Panc1 (cell line): Measurements from ENCODE around the gene STK4. TPM values are rescaled to one million over a fixed set of nuclear protein-coding genes. Genes with fewer than 3 reads are reported as not detected.

Experiments
- ATAC-seq: fragments of 200-7000 bp; cut with Tn5 transposase; 2 replicates; pipeline ENCODE4 v1.9.1; 2020; ENCODE audit warnings: mild to moderate bottlenecking, moderate library complexity
- BruUV-seq: library from RNA; stranded (reverse); fragments of 400-500 nt; replicated peaks from 2 replicates; lab custom pipeline; 2021; lab: Mats Ljungman, UMichigan
- CTCF ChIA-PET: fragments of 300-600 bp; sonication (Branson Sonifier 250); formaldehyde crosslinking; loops from one replicate; lab custom pipeline; 2022; ENCODE audit warnings: antibody characterized with exemption; lab: Charles Lee
- POLR2A ChIA-PET: fragments of 300-600 bp; sonication (Branson Sonifier 250); formaldehyde crosslinking; loops from one replicate; lab custom pipeline; 2022; ENCODE audit warnings: antibody characterized with exemption; lab: Charles Lee
- DNase-seq: peaks from one replicate; pipeline ENCODE4 v3.0.0-alpha.2; 2010; ENCODE audit warnings: low read depth, low spot score
- H3K27ac ChIP-seq: 2 replicates; pipeline ENCODE4 v1.5.1; 2011; ENCODE audit warnings: mild to moderate bottlenecking, low read length, inconsistent platforms
- H3K27me3 ChIP-seq: fragments of 200-500 bp; sonication (Bioruptor generic); 2 replicates; pipeline ENCODE4 v1.6.0; 2014; ENCODE audit warnings: low read length, inconsistent platforms; ENCODE audit not compliant: control insufficient read depth, insufficient read depth
- H3K36me3 ChIP-seq: fragments of 200-500 bp; sonication (Bioruptor generic); 2 replicates; pipeline ENCODE4 v1.5.1; 2014; ENCODE audit warnings: inconsistent platforms, mild to moderate bottlenecking, low read length, moderate library complexity; ENCODE audit not compliant: control insufficient read depth, insufficient read depth
- H3K4me1 ChIP-seq: 2 replicates; pipeline ENCODE4 v1.5.1; 2011; ENCODE audit warnings: inconsistent platforms, mild to moderate bottlenecking, low read length, moderate library complexity; ENCODE audit not compliant: control insufficient read depth, insufficient read depth
- H3K4me3 ChIP-seq, 2 experiments: 2 replicates each; pipeline ENCODE4 v1.5.1; 2011 to 2012; ENCODE audit warnings: low read depth in 2 of 2, low read length in 2 of 2, mild to moderate bottlenecking in 2 of 2, inconsistent platforms in 1 of 2, moderate library complexity in 1 of 2
- H3K9me3 ChIP-seq: fragments of 200-500 bp; sonication (Bioruptor generic); 2 replicates; pipeline ENCODE4 v1.5.1; 2014; ENCODE audit warnings: low read depth, mild to moderate bottlenecking, inconsistent platforms, low read length, moderate library complexity; ENCODE audit not compliant: control insufficient read depth, insufficient read depth
- POLR2AphosphoS5 ChIP-seq: IDR thresholded peaks from 2 replicates; pipeline ENCODE4 v1.6.1; 2012; ENCODE audit warnings: mild to moderate bottlenecking, low read depth, low read length, moderate library complexity
- SIN3A ChIP-seq: IDR thresholded peaks from 2 replicates; pipeline ENCODE4 v1.6.1; 2012; ENCODE audit warnings: low read depth, mild to moderate bottlenecking, low read length, moderate library complexity, borderline replicate concordance; ENCODE audit not compliant: insufficient read depth
- TCF7L2 ChIP-seq: IDR thresholded peaks from 2 replicates; pipeline ENCODE4 v1.6.1; 2011; ENCODE audit warnings: mild to moderate bottlenecking, low read depth, low read length, inconsistent platforms
- in situ Hi-C: cut with HindIII; loops from 2 replicates; pipeline ENCODE4 v1.10.0; 2016; ENCODE audit warnings: low sequenced_read_pairs, low pct_unique_long_range_greater_than_20kb
- intact Hi-C: fragments of 100-400 bp; cut with micrococcal nuclease; formaldehyde crosslinking; loops from one replicate; pipeline ENCODE4 v1.10.0; 2022; ENCODE audit not compliant: unreplicated experiment
- total RNA-seq: library from RNA; stranded (reverse); gene quantifications from one replicate; pipeline ENCODE4 v1.2.1, GENCODE V29; 2021; ENCODE audit not compliant: unreplicated experiment
- TF ChIP-seq, protein P1 (sequence below), 2 experiments: IDR thresholded peaks; 2 replicates each; pipeline ENCODE4 v1.6.1; 2011 to 2012; ENCODE audit warnings: low read depth in 2 of 2, control low read depth in 1 of 2, low read length in 1 of 2, mild to moderate bottlenecking in 1 of 2, moderate library complexity in 1 of 2; ENCODE audit not compliant: insufficient read depth in 1 of 2
- TF ChIP-seq, protein P2 (sequence below): fragments of 450-650 bp; IDR thresholded peaks from 2 replicates; pipeline ENCODE4 v1.5.1; 2017; ENCODE audit warnings: mild to moderate bottlenecking

The STK4 gene
- total RNA-seq, 1 experiment from 2014 or later: 50.2 TPM

DNA sequence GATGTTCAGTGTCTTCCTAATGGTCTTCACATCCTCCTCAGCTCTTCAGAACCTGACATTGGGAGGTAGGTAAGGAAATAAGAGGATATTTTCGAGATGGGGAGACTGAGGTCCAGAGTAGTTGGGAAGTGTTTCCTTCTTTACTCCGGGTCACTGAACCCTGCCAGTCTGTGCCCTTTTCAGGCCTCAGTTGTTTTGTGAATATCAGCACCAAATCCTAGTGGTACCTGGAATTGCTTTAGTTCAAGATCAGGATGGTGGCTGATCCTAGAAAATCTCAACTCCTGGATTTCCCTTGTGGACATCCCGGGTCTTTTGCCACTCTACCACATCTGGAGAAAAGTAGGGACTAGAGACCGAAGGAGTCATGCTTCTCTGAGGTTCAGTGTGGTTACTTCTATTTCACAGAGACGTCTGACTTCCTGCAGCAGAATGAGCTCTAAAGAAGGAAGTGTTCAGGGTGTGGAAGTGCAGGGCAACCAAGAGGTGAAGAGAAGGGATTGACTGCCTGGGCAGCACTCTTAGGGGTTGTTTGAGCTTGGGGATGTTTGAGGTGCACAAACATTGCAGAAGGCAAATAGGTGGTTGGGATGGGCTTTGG is 995 bp downstream of the STK4 start:
- CTCF ChIA-PET: no interaction called here
- TF ChIP-seq TCF7L2 (no peak), POLR2AphosphoS5 (no peak), SIN3A (no peak)
- TF ChIP-seq, protein P1, sequence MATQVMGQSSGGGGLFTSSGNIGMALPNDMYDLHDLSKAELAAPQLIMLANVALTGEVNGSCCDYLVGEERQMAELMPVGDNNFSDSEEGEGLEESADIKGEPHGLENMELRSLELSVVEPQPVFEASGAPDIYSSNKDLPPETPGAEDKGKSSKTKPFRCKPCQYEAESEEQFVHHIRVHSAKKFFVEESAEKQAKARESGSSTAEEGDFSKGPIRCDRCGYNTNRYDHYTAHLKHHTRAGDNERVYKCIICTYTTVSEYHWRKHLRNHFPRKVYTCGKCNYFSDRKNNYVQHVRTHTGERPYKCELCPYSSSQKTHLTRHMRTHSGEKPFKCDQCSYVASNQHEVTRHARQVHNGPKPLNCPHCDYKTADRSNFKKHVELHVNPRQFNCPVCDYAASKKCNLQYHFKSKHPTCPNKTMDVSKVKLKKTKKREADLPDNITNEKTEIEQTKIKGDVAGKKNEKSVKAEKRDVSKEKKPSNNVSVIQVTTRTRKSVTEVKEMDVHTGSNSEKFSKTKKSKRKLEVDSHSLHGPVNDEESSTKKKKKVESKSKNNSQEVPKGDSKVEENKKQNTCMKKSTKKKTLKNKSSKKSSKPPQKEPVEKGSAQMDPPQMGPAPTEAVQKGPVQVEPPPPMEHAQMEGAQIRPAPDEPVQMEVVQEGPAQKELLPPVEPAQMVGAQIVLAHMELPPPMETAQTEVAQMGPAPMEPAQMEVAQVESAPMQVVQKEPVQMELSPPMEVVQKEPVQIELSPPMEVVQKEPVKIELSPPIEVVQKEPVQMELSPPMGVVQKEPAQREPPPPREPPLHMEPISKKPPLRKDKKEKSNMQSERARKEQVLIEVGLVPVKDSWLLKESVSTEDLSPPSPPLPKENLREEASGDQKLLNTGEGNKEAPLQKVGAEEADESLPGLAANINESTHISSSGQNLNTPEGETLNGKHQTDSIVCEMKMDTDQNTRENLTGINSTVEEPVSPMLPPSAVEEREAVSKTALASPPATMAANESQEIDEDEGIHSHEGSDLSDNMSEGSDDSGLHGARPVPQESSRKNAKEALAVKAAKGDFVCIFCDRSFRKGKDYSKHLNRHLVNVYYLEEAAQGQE (IDR thresholded peaks at IDR 0.05; ENCODE audit: insufficient read depth in 1 of 2, low read depth in 2 of 2, low read length in 1 of 2): no peak
- TF ChIP-seq, protein P2, sequence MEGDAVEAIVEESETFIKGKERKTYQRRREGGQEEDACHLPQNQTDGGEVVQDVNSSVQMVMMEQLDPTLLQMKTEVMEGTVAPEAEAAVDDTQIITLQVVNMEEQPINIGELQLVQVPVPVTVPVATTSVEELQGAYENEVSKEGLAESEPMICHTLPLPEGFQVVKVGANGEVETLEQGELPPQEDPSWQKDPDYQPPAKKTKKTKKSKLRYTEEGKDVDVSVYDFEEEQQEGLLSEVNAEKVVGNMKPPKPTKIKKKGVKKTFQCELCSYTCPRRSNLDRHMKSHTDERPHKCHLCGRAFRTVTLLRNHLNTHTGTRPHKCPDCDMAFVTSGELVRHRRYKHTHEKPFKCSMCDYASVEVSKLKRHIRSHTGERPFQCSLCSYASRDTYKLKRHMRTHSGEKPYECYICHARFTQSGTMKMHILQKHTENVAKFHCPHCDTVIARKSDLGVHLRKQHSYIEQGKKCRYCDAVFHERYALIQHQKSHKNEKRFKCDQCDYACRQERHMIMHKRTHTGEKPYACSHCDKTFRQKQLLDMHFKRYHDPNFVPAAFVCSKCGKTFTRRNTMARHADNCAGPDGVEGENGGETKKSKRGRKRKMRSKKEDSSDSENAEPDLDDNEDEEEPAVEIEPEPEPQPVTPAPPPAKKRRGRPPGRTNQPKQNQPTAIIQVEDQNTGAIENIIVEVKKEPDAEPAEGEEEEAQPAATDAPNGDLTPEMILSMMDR: no peak
- Histone ChIP-seq H3K9me3 (no peaks in the 10 kb centered on the region), H3K4me1 (peaks cover 31% of the 10 kb centered on the region), H3K27me3 (no peaks in the 10 kb centered on the region), H3K4me3 (peak overlapping the region; percentile 94 to 99), H3K36me3 (peaks cover 6% of the 10 kb centered on the region), H3K27ac (peak overlapping the region; percentile 88)
- no peak for ATAC-seq
- in situ Hi-C loops (no loop called here), intact Hi-C loops (no loop called here)
- DNase-seq: no peak
- POLR2A ChIA-PET: no interaction called here
- TSS peak; percentile 67 for BruUV-seq

DNA sequence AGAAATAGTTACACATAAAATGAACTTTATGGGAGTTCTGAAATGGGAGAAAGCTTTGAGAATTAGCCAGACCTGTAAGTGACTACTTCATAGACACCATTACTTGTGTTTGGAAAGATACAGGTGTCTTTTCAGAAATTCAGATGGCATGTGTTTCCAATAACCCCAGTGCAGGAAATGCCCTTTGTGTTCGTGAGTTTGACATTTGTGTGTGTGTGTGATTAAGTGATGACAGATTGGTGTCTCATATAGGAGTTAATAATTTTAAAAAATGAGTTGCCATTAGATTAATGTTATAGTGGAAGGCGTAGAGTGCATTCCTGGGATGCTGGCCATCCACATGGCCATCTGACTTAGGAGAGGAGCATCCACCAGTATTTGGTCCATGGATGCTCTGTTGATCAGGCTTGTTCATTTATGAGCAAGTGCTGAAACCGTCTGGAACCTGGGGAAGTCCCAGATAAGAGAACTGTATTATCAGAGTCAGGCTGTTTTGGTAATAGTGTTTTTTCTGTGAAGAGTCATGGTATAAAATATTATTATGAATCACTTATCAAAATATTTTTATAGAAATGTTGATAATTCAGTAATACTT is 3.1 kb downstream of the STK4 start:
- CTCF ChIA-PET: no interaction called here
- BruUV-seq: no TSS peak
- H3K9me3 ChIP-seq: no peaks in the 10 kb centered on the region
- ATAC-seq: no peak
- DNase-seq: no peak
- H3K27me3 ChIP-seq: no peaks in the 10 kb centered on the region
- no peak overlapping the region for H3K27ac ChIP-seq
- POLR2A ChIA-PET: no interaction called here
- TF ChIP-seq, protein P1 (IDR thresholded peaks at IDR 0.05; ENCODE audit: insufficient read depth in 1 of 2, low read depth in 2 of 2, low read length in 1 of 2): no peak
- TF ChIP-seq TCF7L2 (no peak), SIN3A (no peak), POLR2AphosphoS5 (no peak)
- TF ChIP-seq, protein P2: no peak
- peaks cover 18% of the 10 kb centered on the region for H3K36me3 ChIP-seq
- in situ Hi-C loops: no loop called here
- intact Hi-C loops: no loop called here
- no peak overlapping the region for H3K4me3 ChIP-seq
- H3K4me1 ChIP-seq: peaks cover 31% of the 10 kb centered on the region
